Mammary microvascular endothelial cell (primary cell): Measurements from ENCODE around the gene SFMBT1. TPM values are rescaled to one million over a fixed set of nuclear protein-coding genes. Genes with fewer than 3 reads are reported as not detected.

Source experiments
- total RNA-seq: library from RNA; depleted of rRNA; stranded (reverse); fragments of >200 nt; gene quantifications from 2 replicates; pipeline ENCODE4 v1.2.3, GENCODE V29; 2015

The SFMBT1 gene, protein sequence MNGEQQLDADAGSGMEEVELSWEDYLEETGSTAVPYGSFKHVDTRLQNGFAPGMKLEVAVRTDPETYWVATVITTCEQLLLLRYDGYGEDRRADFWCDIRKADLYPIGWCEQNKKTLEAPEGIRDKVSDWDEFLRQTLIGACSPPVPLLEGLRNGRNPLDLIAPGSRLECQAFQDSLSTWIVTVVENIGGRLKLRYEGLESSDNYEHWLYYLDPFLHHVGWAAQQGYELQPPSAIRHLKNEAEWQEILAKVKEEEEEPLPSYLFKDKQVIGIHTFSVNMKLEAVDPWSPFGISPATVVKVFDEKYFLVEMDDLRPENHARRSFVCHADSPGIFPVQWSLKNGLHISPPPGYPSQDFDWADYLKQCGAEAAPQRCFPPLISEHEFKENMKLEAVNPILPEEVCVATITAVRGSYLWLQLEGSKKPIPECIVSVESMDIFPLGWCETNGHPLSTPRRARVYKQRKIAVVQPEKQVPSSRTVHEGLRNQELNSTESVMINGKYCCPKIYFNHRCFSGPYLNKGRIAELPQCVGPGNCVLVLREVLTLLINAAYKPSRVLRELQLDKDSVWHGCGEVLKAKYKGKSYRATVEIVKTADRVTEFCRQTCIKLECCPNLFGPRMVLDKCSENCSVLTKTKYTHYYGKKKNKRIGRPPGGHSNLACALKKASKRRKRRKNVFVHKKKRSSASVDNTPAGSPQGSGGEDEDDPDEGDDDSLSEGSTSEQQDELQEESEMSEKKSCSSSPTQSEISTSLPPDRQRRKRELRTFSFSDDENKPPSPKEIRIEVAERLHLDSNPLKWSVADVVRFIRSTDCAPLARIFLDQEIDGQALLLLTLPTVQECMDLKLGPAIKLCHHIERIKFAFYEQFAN
- 1.3 and 2.5 TPM in 2 replicates for total RNA-seq

DNA sequence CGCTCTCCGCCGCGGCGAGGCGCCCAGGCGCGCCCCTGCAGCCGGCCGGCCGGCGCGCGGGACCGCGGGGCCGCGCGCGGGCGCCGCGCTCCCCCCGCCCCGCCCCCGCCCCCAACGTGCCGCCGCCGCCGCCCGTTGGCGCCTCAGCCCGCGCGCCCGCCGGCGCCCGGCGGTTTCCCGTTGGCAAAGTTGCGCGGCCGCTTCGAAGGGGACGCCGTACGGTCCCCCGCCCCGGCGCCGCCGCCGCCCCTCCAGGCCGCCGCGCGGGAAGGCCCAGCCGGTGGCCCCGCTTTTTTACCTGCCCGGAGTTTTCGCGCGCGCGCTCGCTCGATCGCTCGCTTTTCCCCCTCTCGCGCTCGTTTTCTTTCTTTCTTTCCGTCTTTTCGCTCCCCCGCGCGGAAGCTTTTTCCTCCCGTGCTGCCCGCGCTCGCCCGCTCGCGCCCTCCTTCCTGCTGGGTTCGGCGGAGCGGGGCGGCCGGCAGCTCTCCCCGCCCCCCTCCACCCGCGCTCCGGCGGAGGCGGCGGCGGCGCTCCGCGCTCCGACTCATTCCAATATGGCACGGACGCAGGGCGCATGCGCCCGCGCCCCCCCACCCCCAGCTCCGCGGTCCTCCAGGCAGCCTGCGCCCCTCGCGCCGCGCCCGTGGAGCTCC lies at the start of gene SFMBT1:
Gene SFMBT1, minus strand, starts transcription at position 556 of the 653 bp plus-strand sequence. CDS start 76,945 bp downstream, outside the sequence.

DNA sequence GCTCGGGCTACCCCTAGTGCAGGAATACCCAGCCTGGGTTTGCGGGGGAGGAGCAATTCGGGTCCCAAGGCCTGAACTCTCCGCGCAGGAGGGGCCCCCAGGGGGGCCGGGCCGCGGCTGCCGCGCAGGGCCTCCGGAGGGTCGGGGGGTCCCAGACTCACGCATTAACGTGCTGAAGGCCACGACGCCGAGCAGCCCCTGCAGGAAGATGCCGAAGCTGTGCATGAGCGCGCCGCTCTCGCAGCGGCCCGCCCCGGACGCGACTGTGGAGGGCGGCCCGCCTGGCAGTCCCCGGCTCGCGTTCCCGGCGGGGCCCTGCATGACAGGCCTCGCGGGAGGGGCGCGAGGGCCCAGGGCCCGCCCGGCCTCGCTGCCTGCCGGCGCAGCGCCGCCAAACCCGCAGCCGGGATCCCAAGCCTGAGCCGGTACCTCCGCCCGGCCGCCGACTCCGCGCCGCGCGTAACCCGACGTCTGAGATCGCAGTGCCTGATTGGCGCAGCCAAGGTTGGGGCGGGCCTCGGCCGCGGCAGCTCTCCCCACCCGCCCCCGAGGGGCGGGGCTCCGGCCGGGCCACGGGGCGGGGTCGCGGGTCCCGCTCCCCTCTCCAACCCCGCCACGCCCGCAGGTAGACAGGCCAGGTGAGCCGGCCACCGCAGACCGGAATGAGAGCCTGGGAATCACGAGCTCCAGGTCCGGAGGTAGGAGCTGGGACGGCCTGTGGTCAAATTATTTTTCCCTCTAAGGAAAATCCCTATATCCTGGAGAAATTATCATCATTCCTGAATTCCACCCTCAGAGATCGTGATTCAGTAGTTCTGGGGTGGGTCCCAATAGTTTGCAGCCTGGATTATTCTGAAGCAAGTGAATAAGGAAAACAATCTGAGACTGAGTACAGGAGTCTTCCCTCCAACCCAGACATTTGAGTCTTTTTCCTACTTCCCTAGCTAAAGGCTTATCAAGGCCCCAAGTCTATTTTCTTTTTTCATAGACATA lies 148.4 kb downstream of the SFMBT1 start, which contains the start of gene STIMATE:
Gene STIMATE, minus strand, starts transcription at position 419 of the 993 bp plus-strand sequence. Its CDS starts 98 bp downstream, at position 321.

Other genes with a start within 250 kb of the SFMBT1 start
- gene ITIH4, start 215.4 kb downstream of the SFMBT1 start, total RNA-seq = 0.15 TPM in 1 of 2 replicates, not detected in the other
- not detected in 2 replicates for gene MUSTN1, start 211.1 kb downstream of the SFMBT1 start, total RNA-seq
- gene STIMATE, start 148.5 kb downstream of the SFMBT1 start, total RNA-seq = 17.0 and 17.3 TPM in 2 replicates
- 26.6 and 35.8 TPM in 2 replicates for gene RFT1, start 84.4 kb upstream of the SFMBT1 start, total RNA-seq
- gene PRKCD, start 115.1 kb upstream of the SFMBT1 start, total RNA-seq = 4.1 and 8.5 TPM in 2 replicates
- gene TKT, start 209.9 kb upstream of the SFMBT1 start, total RNA-seq = 544 and 550 TPM in 2 replicates